HEK293 (cell line): ENCODE results near the gene SETD1A.

Experiments
- BCL6B ChIP-seq: fragments of 450-650 bp; formaldehyde crosslinking; IDR thresholded peaks from 2 replicates; pipeline ENCODE4 v1.5.1; 2017; ENCODE audit warnings: missing biosample characterization, missing genetic modification characterization
- GLI4 ChIP-seq: fragments of 450-650 bp; formaldehyde crosslinking; IDR thresholded peaks from 2 replicates; pipeline ENCODE4 v1.5.1; 2016; ENCODE audit warnings: missing biosample characterization, missing genetic modification characterization
- IKZF3 ChIP-seq: fragments of 450-650 bp; IDR thresholded peaks from 2 replicates; pipeline ENCODE4 v1.5.0; 2018; ENCODE audit warnings: missing biosample characterization, mild to moderate bottlenecking, missing genetic modification characterization, moderate library complexity
- PRDM4 ChIP-seq: fragments of 450-650 bp; formaldehyde crosslinking; IDR thresholded peaks from 2 replicates; pipeline ENCODE4 v1.5.1; 2017; ENCODE audit warnings: missing biosample characterization, missing genetic modification characterization
- RBAK ChIP-seq: fragments of 450-650 bp; formaldehyde crosslinking; IDR thresholded peaks from 2 replicates; pipeline ENCODE4 v1.5.1; 2016; ENCODE audit warnings: missing biosample characterization, missing genetic modification characterization
- SCRT1 ChIP-seq: fragments of 450-650 bp; formaldehyde crosslinking; IDR thresholded peaks from 2 replicates; pipeline ENCODE4 v1.5.1; 2016; ENCODE audit warnings: missing biosample characterization, missing genetic modification characterization, borderline replicate concordance
- TRIM28 ChIP-seq: IDR thresholded peaks from 2 replicates; pipeline ENCODE4 v1.6.1; 2011; ENCODE audit warnings: low read length, control low read depth, borderline replicate concordance
- ZBTB48 ChIP-seq: fragments of 450-650 bp; formaldehyde crosslinking; IDR thresholded peaks from 2 replicates; pipeline ENCODE4 v1.5.1; 2016; ENCODE audit warnings: missing biosample characterization, missing genetic modification characterization
- ZBTB7A ChIP-seq: fragments of 450-650 bp; formaldehyde crosslinking; IDR thresholded peaks from 2 replicates; pipeline ENCODE4 v1.5.1; 2016; ENCODE audit warnings: low read depth, missing biosample characterization, missing genetic modification characterization
- ZFP69B ChIP-seq: fragments of 450-650 bp; formaldehyde crosslinking; IDR thresholded peaks from 2 replicates; pipeline ENCODE4 v1.5.1; 2016; ENCODE audit warnings: missing biosample characterization, missing genetic modification characterization
- ZNF140 ChIP-seq: fragments of 450-650 bp; formaldehyde crosslinking; IDR thresholded peaks from 2 replicates; pipeline ENCODE4 v1.5.1; 2016; ENCODE audit warnings: missing biosample characterization, missing genetic modification characterization
- ZNF148 ChIP-seq: fragments of 450-650 bp; formaldehyde crosslinking; IDR thresholded peaks from 2 replicates; pipeline ENCODE4 v1.5.0; 2017; ENCODE audit warnings: missing biosample characterization, missing genetic modification characterization, borderline replicate concordance
- ZNF202 ChIP-seq: fragments of 450-650 bp; formaldehyde crosslinking; IDR thresholded peaks from 2 replicates; pipeline ENCODE4 v1.5.1; 2016; ENCODE audit warnings: missing biosample characterization, missing genetic modification characterization, borderline replicate concordance
- ZNF221 ChIP-seq: fragments of 450-650 bp; formaldehyde crosslinking; IDR thresholded peaks from 2 replicates; pipeline ENCODE4 v1.5.1; 2017; ENCODE audit warnings: missing biosample characterization, missing genetic modification characterization, borderline replicate concordance
- ZNF426 ChIP-seq: fragments of 450-650 bp; formaldehyde crosslinking; IDR thresholded peaks from 2 replicates; pipeline ENCODE4 v1.5.1; 2017; ENCODE audit warnings: missing biosample characterization, missing genetic modification characterization, mild to moderate bottlenecking, inconsistent platforms, moderate library complexity
- ZNF48 ChIP-seq: fragments of 450-650 bp; formaldehyde crosslinking; IDR thresholded peaks from 2 replicates; pipeline ENCODE4 v1.5.1; 2016; ENCODE audit warnings: missing biosample characterization, missing genetic modification characterization
- ZNF510 ChIP-seq: fragments of 450-650 bp; formaldehyde crosslinking; IDR thresholded peaks from 2 replicates; pipeline ENCODE4 v1.5.1; 2018; ENCODE audit warnings: mild to moderate bottlenecking, missing genetic modification characterization, missing biosample characterization; ENCODE audit not compliant: insufficient replicate concordance
- ZNF549 ChIP-seq: fragments of 450-650 bp; IDR thresholded peaks from 2 replicates; pipeline ENCODE4 v1.5.1; 2018; ENCODE audit warnings: missing biosample characterization, missing genetic modification characterization, mild to moderate bottlenecking, inconsistent platforms, moderate library complexity
- ZNF596 ChIP-seq: fragments of 450-650 bp; IDR thresholded peaks from 2 replicates; pipeline ENCODE4 v1.5.0; 2018; ENCODE audit warnings: missing biosample characterization, mild to moderate bottlenecking, missing genetic modification characterization, moderate library complexity
- ZNF658 ChIP-seq: fragments of 450-650 bp; formaldehyde crosslinking; IDR thresholded peaks from 2 replicates; pipeline ENCODE4; 2016; ENCODE audit warnings: missing biosample characterization, missing genetic modification characterization
- ZNF704 ChIP-seq: fragments of 450-650 bp; formaldehyde crosslinking; IDR thresholded peaks from 2 replicates; pipeline ENCODE4 v1.5.1; 2016; ENCODE audit warnings: missing biosample characterization, missing genetic modification characterization
- ZNF707 ChIP-seq: fragments of 450-650 bp; formaldehyde crosslinking; IDR thresholded peaks from 2 replicates; pipeline ENCODE4 v1.5.1; 2016; ENCODE audit warnings: missing biosample characterization, missing genetic modification characterization
- ZSCAN30 ChIP-seq: fragments of 450-650 bp; IDR thresholded peaks from 2 replicates; pipeline ENCODE4 v1.5.1; 2018; ENCODE audit warnings: missing biosample characterization, mild to moderate bottlenecking, missing genetic modification characterization, moderate library complexity
- TF ChIP-seq, protein P1 (sequence below): fragments of 450-650 bp; formaldehyde crosslinking; IDR thresholded peaks from 2 replicates; pipeline ENCODE4 v1.5.1; 2016; ENCODE audit warnings: missing biosample characterization, missing genetic modification characterization, borderline replicate concordance
- TF ChIP-seq, protein P2 (sequence below): fragments of 450-650 bp; formaldehyde crosslinking; IDR thresholded peaks from 2 replicates; pipeline ENCODE4 v1.5.1; 2016; ENCODE audit warnings: missing biosample characterization, missing genetic modification characterization
- TF ChIP-seq, protein P3 (sequence below): fragments of 450-650 bp; formaldehyde crosslinking; IDR thresholded peaks from 2 replicates; pipeline ENCODE4 v1.5.1; 2017; ENCODE audit warnings: missing biosample characterization, missing genetic modification characterization

The SETD1A gene

GRCh38 chr16:30956601-30957455, 726 bp upstream of the SETD1A start (continued):
- TF ChIP-seq ZBTB48 (tag by site-specific recombination), result no peak
- no peak for TF ChIP-seq ZNF707 (tag by site-specific recombination)
- TF ChIP-seq ZNF510 (tag by site-specific recombination), result no peak
- no peak; the same call in 1 of the 2 replicates for TF ChIP-seq ZNF596
- TF ChIP-seq ZNF549 (tag by site-specific recombination), result no peak
- TF ChIP-seq ZSCAN30 (tag by site-specific recombination), result peak; percentile 90
- TF ChIP-seq, protein P1, sequence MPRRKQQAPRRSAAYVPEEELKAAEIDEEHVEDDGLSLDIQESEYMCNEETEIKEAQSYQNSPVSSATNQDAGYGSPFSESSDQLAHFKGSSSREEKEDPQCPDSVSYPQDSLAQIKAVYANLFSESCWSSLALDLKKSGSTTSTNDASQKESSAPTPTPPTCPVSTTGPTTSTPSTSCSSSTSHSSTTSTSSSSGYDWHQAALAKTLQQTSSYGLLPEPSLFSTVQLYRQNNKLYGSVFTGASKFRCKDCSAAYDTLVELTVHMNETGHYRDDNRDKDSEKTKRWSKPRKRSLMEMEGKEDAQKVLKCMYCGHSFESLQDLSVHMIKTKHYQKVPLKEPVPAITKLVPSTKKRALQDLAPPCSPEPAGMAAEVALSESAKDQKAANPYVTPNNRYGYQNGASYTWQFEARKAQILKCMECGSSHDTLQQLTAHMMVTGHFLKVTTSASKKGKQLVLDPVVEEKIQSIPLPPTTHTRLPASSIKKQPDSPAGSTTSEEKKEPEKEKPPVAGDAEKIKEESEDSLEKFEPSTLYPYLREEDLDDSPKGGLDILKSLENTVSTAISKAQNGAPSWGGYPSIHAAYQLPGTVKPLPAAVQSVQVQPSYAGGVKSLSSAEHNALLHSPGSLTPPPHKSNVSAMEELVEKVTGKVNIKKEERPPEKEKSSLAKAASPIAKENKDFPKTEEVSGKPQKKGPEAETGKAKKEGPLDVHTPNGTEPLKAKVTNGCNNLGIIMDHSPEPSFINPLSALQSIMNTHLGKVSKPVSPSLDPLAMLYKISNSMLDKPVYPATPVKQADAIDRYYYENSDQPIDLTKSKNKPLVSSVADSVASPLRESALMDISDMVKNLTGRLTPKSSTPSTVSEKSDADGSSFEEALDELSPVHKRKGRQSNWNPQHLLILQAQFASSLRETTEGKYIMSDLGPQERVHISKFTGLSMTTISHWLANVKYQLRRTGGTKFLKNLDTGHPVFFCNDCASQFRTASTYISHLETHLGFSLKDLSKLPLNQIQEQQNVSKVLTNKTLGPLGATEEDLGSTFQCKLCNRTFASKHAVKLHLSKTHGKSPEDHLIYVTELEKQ (tag by site-specific recombination), result no peak
- TF ChIP-seq, protein P2, sequence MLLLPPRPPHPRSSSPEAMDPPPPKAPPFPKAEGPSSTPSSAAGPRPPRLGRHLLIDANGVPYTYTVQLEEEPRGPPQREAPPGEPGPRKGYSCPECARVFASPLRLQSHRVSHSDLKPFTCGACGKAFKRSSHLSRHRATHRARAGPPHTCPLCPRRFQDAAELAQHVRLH (tag by site-specific recombination), result peak; percentile 96
- TF ChIP-seq ZNF658 (tag by site-specific recombination), result no peak
- TF ChIP-seq ZNF426 (tag by site-specific recombination), result no peak
- no peak for TF ChIP-seq PRDM4 (tag by site-specific recombination)
- peak; percentile 44; the same call in 1 of the 2 replicates for TF ChIP-seq ZNF221 (tag by site-specific recombination)
- TF ChIP-seq ZNF48 (tag by site-specific recombination), result no peak
- no peak for TF ChIP-seq ZNF148 (tag by site-specific recombination)
- TF ChIP-seq RBAK (tag by site-specific recombination), result no peak
- TF ChIP-seq ZNF140 (tag by site-specific recombination), result no peak
- no peak for TF ChIP-seq ZNF202 (tag by site-specific recombination)
- TF ChIP-seq ZFP69B (tag by site-specific recombination), result no peak
- TF ChIP-seq ZNF704 (tag by site-specific recombination), result 0 out of 2 replicates have a peak, but pooled peaks have one; percentile 37
- TF ChIP-seq IKZF3 (tag by site-specific recombination), result peak; percentile 44
- no peak for TF ChIP-seq SCRT1 (tag by site-specific recombination)
- TF ChIP-seq BCL6B (tag by site-specific recombination), result no peak
- TF ChIP-seq, protein P3, sequence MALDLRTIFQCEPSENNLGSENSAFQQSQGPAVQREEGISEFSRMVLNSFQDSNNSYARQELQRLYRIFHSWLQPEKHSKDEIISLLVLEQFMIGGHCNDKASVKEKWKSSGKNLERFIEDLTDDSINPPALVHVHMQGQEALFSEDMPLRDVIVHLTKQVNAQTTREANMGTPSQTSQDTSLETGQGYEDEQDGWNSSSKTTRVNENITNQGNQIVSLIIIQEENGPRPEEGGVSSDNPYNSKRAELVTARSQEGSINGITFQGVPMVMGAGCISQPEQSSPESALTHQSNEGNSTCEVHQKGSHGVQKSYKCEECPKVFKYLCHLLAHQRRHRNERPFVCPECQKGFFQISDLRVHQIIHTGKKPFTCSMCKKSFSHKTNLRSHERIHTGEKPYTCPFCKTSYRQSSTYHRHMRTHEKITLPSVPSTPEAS (tag by site-specific recombination), result peak; percentile 16; the same call in 1 of the 2 replicates
- no peak for TF ChIP-seq GLI4 (tag by site-specific recombination)
- TF ChIP-seq TRIM28, result 0 out of 2 replicates have a peak, but pooled peaks have one; percentile 3
- TF ChIP-seq ZBTB7A, result no peak
